Peyer's patch (tissue), 4 donors: ENCODE measurements around the gene MNAT1.

Experiments used
- CTCF ChIP-seq, 6 experiments: fragments of 450-650 bp in 4 of 6; fragments of 200-600 bp in 2 of 6; sonication (generic) in 1 of 6; IDR thresholded peaks; one replicate each; pipeline ENCODE4 v1.5.1; 2017 to 2019; ENCODE audit warnings: antibody characterized with exemption in 6 of 6, mild to moderate bottlenecking in 3 of 6, moderate library complexity in 1 of 6
- POLR2A ChIP-seq, 2 donors: fragments of 450-650 bp; IDR thresholded peaks; one replicate each; pipeline ENCODE4 v1.5.1; 2017; ENCODE audit warnings: antibody characterized with exemption in 2 of 2, mild to moderate bottlenecking in 2 of 2, moderate library complexity in 2 of 2

- TF ChIP-seq CTCF (IDR thresholded peaks at IDR 0.05) (no peak), POLR2A (IDR thresholded peaks at IDR 0.05) (no peak)
These were observed 36.6 kb downstream of the MNAT1 start for GRCh38 chr14:60771117-60771516.
